CD8-positive, alpha-beta memory T cell (primary cell): ENCODE data around the gene EHBP1L1. TPM values are rescaled to one million over a fixed set of nuclear protein-coding genes. Genes with fewer than 3 reads are reported as not detected.
"Not testable (repeated sequence)": the region's sequence is repeated elsewhere in the genome, so short reads cannot be mapped to it uniquely, and the experiment has no call there.

Experiments used
- CTCF ChIA-PET: fragments of 350-600 bp; sonication (Branson Sonifier 250); formaldehyde crosslinking; loops from one replicate; lab custom pipeline; 2021; ENCODE audit warnings: antibody characterized with exemption; lab: Charles Lee
- POLR2A ChIA-PET: fragments of 350-600 bp; sonication (Branson Sonifier 250); formaldehyde crosslinking; loops from one replicate; lab custom pipeline; 2021; ENCODE audit warnings: antibody characterized with exemption; lab: Charles Lee
- DNase-seq, 5 donors: peaks; one replicate each; pipeline versions ENCODE4 v3.0.0 to v3.0.0-alpha.2; 2020 to 2022; ENCODE audit warnings: mixed read lengths in 1 of 5
- H3K27ac ChIP-seq: one replicate; pipeline ENCODE4 v1.7.0; 2013; ENCODE audit warnings: low read depth, mild to moderate bottlenecking, low read length, moderate library complexity
- H3K27me3 ChIP-seq: 2 replicates; pipeline ENCODE4 v1.7.0; 2013; ENCODE audit warnings: low read length, mild to moderate bottlenecking; ENCODE audit not compliant: insufficient read depth, poor library complexity, severe bottlenecking
- H3K36me3 ChIP-seq: 2 replicates; pipeline ENCODE4 v1.7.0; 2013; ENCODE audit warnings: mild to moderate bottlenecking, low read length, moderate library complexity; ENCODE audit not compliant: insufficient read depth
- H3K4me1 ChIP-seq: 2 replicates; pipeline ENCODE4 v1.7.0; 2013; ENCODE audit warnings: mild to moderate bottlenecking, low read length, moderate library complexity; ENCODE audit not compliant: insufficient read depth
- H3K4me3 ChIP-seq: 2 replicates; pipeline ENCODE4 v1.7.0; 2013; ENCODE audit warnings: mild to moderate bottlenecking, low read length
- H3K9me3 ChIP-seq: 2 replicates; pipeline ENCODE4 v1.7.0; 2013; ENCODE audit warnings: mild to moderate bottlenecking, low read length
- H3K27ac Mint-ChIP-seq, 8 donors: one replicate each; pipeline ENCODE4 v1.8.0; 2020 to 2021; ENCODE audit warnings: mixed read lengths in 8 of 8, mild to moderate bottlenecking in 6 of 8, inconsistent platforms in 3 of 8, moderate library complexity in 3 of 8
- H3K27me3 Mint-ChIP-seq, 2 donors: one replicate each; pipeline ENCODE4 v1.8.0; 2020 to 2021; ENCODE audit warnings: mixed read lengths in 2 of 2, mild to moderate bottlenecking in 1 of 2, moderate library complexity in 1 of 2
- H3K36me3 Mint-ChIP-seq, 3 donors: one replicate each; pipeline ENCODE4 v1.8.0; 2020 to 2021; ENCODE audit warnings: mixed read lengths in 3 of 3, inconsistent platforms in 1 of 3, mild to moderate bottlenecking in 1 of 3
- H3K4me1 Mint-ChIP-seq, 3 donors: one replicate each; pipeline ENCODE4 v1.8.0; 2020 to 2021; ENCODE audit warnings: mixed read lengths in 3 of 3, inconsistent platforms in 1 of 3, mild to moderate bottlenecking in 1 of 3
- H3K4me3 Mint-ChIP-seq, 7 donors: one replicate each; pipeline ENCODE4 v1.8.0; 2020 to 2021; ENCODE audit warnings: mixed read lengths in 7 of 7, mild to moderate bottlenecking in 6 of 7, moderate library complexity in 4 of 7, inconsistent platforms in 2 of 7
- H3K9me3 Mint-ChIP-seq, 5 donors: one replicate each; pipeline ENCODE4 v1.8.0; 2020 to 2022; ENCODE audit warnings: mixed read lengths in 5 of 5, mild to moderate bottlenecking in 3 of 5, moderate library complexity in 2 of 5, inconsistent platforms in 1 of 5
- polyA plus RNA-seq: library from polyadenylated mRNA; unstranded; fragments of 300-500 nt; fragmentation: Illumina TruSeq; gene quantifications from one replicate; pipeline ENCODE4 v1.2.3, GENCODE V29; 2021
- total RNA-seq, 2 experiments: library from RNA; stranded (reverse); gene quantifications; one replicate each; pipeline ENCODE4 v1.2.3, GENCODE V29; 2021

Gene EHBP1L1
- total and polyA plus RNA-seq, 3 experiments from 2014 or later, result 25.1 to 100 (median 97.3) TPM

DNA sequence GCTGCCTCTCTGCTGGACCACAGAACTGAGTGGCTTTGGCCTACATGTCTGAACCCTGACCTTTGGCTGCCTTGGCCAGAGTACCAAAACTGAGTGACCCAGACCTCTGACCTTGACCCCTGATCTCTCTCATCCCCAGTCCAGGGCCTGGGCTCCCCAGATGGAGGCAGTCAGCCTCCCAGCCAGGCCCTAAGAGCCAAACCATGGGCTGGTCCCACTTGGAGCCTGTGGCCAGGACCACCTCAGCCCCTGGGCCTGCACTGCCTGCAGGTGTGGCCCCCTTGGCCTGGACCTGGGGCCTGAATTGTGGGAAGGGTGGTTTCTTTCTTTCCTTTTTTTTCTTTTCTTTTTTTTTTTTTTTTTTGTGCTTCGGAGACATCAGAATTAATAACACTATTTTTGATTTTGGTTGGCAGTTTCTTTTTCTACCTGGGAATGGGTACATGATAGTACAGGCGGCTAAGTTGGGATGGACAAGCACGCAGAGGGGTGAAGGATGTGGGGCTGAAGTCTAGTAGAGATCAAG lies 61.2 kb downstream of the EHBP1L1 start:
- ChIA-PET POLR2A (interaction anchor here (0.6 to 7.3 kb wide), 12 partner anchors 10 to 220 kb away, joined by 3 to 93 read pairs (median 4); partner anchors contain the start of genes PCNX3 and RELA), CTCF (interaction anchor here (1.0 to 4.1 kb wide), 4 partner anchors 11 to 49 kb away, joined by 3 to 26 read pairs (median 4); no protein-coding TSS in a partner anchor)
- Mint-ChIP-seq H3K27ac (peak overlapping the region; percentile 92 to 100 (median 96)), H3K4me1 (peaks cover 39 to 61% (median 41%) of the 10 kb centered on the region in 3 donors), H3K36me3 (peaks cover 0 to 75% (median 6%) of the 10 kb centered on the region in 3 donors), H3K4me3 (peak overlapping the region; percentile 82 to 99 (median 95)), H3K9me3 (peaks cover 0 to 1% (median 0%) of the 10 kb centered on the region in 5 donors), H3K27me3 (peaks cover 0 to 3% of the 10 kb centered on the region in 2 donors)
- Histone ChIP-seq H3K9me3 (no peaks in the 10 kb centered on the region), H3K4me3 (no peak overlapping the region), H3K27ac (peak overlapping the region; percentile 98), H3K36me3 (peaks cover 20% of the 10 kb centered on the region), H3K4me1 (peaks cover 58% of the 10 kb centered on the region), H3K27me3 (no peaks in the 10 kb centered on the region)
- no peak for DNase-seq

DNA sequence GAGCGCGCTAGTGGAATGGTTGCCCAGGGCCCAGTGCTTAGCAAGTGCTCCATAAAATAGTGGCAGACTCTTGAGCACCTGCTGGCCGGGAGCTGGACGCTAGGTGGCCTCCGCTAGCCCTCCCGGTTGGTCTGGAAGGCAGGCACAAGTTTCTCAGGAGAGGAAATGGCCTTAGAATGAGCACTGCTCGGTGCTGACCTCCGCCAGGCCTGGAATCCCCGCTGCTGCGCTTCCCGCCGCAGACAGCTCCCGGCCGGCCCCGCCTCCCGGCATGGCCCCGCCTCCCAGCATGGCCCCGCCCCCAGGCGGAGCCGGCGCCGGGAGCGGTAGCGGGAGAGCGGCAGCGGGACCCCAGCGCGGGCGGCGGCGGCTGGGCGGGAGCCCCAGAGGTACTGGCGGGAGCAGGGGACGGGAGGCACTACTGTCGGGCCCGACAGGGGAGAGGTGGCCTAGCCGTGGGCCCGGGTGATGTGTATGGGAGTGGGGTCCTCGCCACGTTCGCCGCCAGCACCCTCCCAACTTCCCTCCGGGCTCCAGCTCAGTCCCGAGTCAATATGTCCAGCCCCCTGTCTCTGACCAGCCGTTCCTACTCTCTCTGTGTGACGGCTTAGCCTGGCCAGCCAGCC lies 62.1 kb downstream of the EHBP1L1 start, which contains the start of gene SIPA1:
SIPA1 (plus strand) TSS at position 308 of the 626 bp plus-strand sequence. CDS start 2,821 bp downstream, outside the sequence.
- H3K9me3 ChIP-seq, result no peaks in the 10 kb centered on the region
- H3K4me3 ChIP-seq, result peak within 1 kb of the TSS; percentile 81
- peak within 1 kb of the TSS; percentile 96 to 100 (median 100) for H3K27ac Mint-ChIP-seq
- peaks cover 39 to 62% (median 41%) of the 10 kb centered on the region in 3 donors for H3K4me1 Mint-ChIP-seq
- H3K9me3 Mint-ChIP-seq, result peaks cover 0 to 1% (median 0%) of the 10 kb centered on the region in 5 donors
- H3K36me3 Mint-ChIP-seq, result peaks cover 0 to 76% (median 6%) of the 10 kb centered on the region in 3 donors
- H3K36me3 ChIP-seq, result peaks cover 24% of the 10 kb centered on the region
- H3K27me3 ChIP-seq, result no peaks in the 10 kb centered on the region
- ChIA-PET POLR2A (interaction anchor here (0.7 to 7.3 kb wide), 14 partner anchors 9 to 215 kb away, joined by 3 to 93 read pairs (median 4); partner anchors contain the start of genes PCNX3 and RELA), CTCF (interaction anchor here (0.6 to 5.1 kb wide), 9 partner anchors 8 to 246 kb away, joined by 3 to 26 read pairs (median 4); partner anchors contain the start of gene KAT5)
- H3K4me1 ChIP-seq, result peaks cover 64% of the 10 kb centered on the region
- peaks cover 0 to 3% of the 10 kb centered on the region in 2 donors for H3K27me3 Mint-ChIP-seq
- peak within 1 kb of the TSS; percentile 89 to 99 (median 97) for H3K4me3 Mint-ChIP-seq
- H3K27ac ChIP-seq, result peak within 1 kb of the TSS; percentile 98
- peak; percentile 73 to 80 (median 77) for DNase-seq

DNA sequence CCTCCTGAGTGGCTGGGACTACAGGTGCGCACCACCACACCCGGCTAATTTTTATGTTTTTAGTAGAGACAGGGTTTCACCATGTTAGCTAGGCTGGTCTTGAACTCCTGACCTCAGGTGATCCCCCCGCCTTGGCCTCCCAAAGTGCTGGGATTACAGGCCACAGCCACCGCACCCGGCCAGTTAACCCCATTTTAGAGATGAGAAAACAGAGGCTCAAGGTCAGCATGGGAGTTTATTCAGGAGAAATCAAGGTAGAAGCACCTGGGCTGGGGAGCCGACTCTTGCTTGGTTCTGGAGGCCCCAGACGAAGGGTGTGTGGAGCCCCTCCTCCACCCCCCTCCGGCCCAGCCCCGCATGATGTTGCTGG lies 63.4 kb downstream of the EHBP1L1 start:
- DNase-seq, H3K9me3 ChIP-seq, H3K27me3 Mint-ChIP-seq, H3K9me3 Mint-ChIP-seq, H3K27me3 ChIP-seq: not testable (repeated sequence)
- Histone ChIP-seq H3K4me1 (peaks cover 66% of the 10 kb centered on the region), H3K27ac (peak overlapping the region; percentile 98), H3K36me3 (peaks cover 29% of the 10 kb centered on the region), H3K4me3 (peak overlapping the region; percentile 81)
- Mint-ChIP-seq H3K27ac (peak overlapping the region; percentile 96 to 100 (median 100)), H3K4me3 (peak overlapping the region; percentile 89 to 99 (median 97)), H3K4me1 (peaks cover 44 to 66% (median 45%) of the 10 kb centered on the region in 3 donors), H3K36me3 (peaks cover 0 to 80% (median 3%) of the 10 kb centered on the region in 3 donors)
- ChIA-PET POLR2A (interaction anchor here (0.5 to 7.3 kb wide), 11 partner anchors 10 to 179 kb away, joined by 3 to 93 read pairs (median 4); partner anchors contain the start of genes EHBP1L1, PCNX3 and RELA), CTCF (interaction anchor here (1.1 to 5.1 kb wide), 9 partner anchors 10 to 245 kb away, joined by 3 to 26 read pairs (median 5); partner anchors contain the start of genes KAT5 and PCNX3)

GRCh38 chr11:65639623-65640482 lies 64.0 kb downstream of the EHBP1L1 start:
- peak overlapping the region; percentile 89 to 99 (median 97) for H3K4me3 Mint-ChIP-seq
- POLR2A ChIA-PET, result interaction anchor here (0.5 to 7.3 kb wide), 10 partner anchors 9 to 251 kb away, joined by 3 to 93 read pairs (median 4); partner anchors contain the start of genes CCDC85B, PCNX3 and RELA
- H3K4me1 Mint-ChIP-seq, result peaks cover 44 to 69% (median 47%) of the 10 kb centered on the region in 3 donors
- H3K27ac ChIP-seq, result peak overlapping the region; percentile 98
- H3K9me3 ChIP-seq, result no peaks in the 10 kb centered on the region
- H3K9me3 Mint-ChIP-seq, result peaks cover 0 to 1% (median 0%) of the 10 kb centered on the region in 5 donors
- H3K4me3 ChIP-seq, result peak overlapping the region; percentile 92
- H3K27ac Mint-ChIP-seq, result peak overlapping the region; percentile 96 to 100 (median 100)
- DNase-seq, result peak; percentile 77 to 95 (median 91)
- peaks cover 26% of the 10 kb centered on the region for H3K36me3 ChIP-seq
- peaks cover 0 to 80% (median 3%) of the 10 kb centered on the region in 3 donors for H3K36me3 Mint-ChIP-seq
- CTCF ChIA-PET, result interaction anchor here (1.0 to 5.1 kb wide), 9 partner anchors 9 to 220 kb away, joined by 3 to 26 read pairs (median 5); partner anchors contain the start of gene PCNX3
- H3K27me3 ChIP-seq, result no peaks in the 10 kb centered on the region
- H3K4me1 ChIP-seq, result peaks cover 65% of the 10 kb centered on the region
- H3K27me3 Mint-ChIP-seq, result peaks cover 0 to 5% of the 10 kb centered on the region in 2 donors

- H3K36me3 ChIP-seq, result peaks cover 27% of the 10 kb centered on the region
Measured at GRCh38 chr11:65640483-65641296, 64.8 kb downstream of the EHBP1L1 start.

GRCh38 chr11:65641297-65642013 lies 65.6 kb downstream of the EHBP1L1 start:
- peak overlapping the region; percentile 43 for H3K27ac ChIP-seq
- peaks cover 0 to 80% (median 3%) of the 10 kb centered on the region in 3 donors for H3K36me3 Mint-ChIP-seq
- peak overlapping the region; percentile 71 to 99 (median 95) for H3K4me3 Mint-ChIP-seq
- peaks cover 44 to 67% (median 48%) of the 10 kb centered on the region in 3 donors for H3K4me1 Mint-ChIP-seq
- peaks cover 65% of the 10 kb centered on the region for H3K4me1 ChIP-seq
- H3K4me3 ChIP-seq, result peak overlapping the region; percentile 92
- peaks cover 30% of the 10 kb centered on the region for H3K36me3 ChIP-seq
- CTCF ChIA-PET, result interaction anchor here (1.3 to 5.1 kb wide), 5 partner anchors 11 to 64 kb away, joined by 3 to 26 read pairs (median 7); no protein-coding TSS in a partner anchor
- no peaks in the 10 kb centered on the region for H3K9me3 ChIP-seq
- peaks cover 0 to 5% of the 10 kb centered on the region in 2 donors for H3K27me3 Mint-ChIP-seq
- peaks cover 0 to 1% (median 0%) of the 10 kb centered on the region in 5 donors for H3K9me3 Mint-ChIP-seq
- POLR2A ChIA-PET, result interaction anchor here (0.8 to 7.3 kb wide), 3 partner anchors 11 to 21 kb away, joined by 3 to 93 read pairs (median 32); partner anchors contain the start of gene RELA
- H3K27ac Mint-ChIP-seq, result peak overlapping the region; percentile 83 to 100 (median 94)
- no peaks in the 10 kb centered on the region for H3K27me3 ChIP-seq
- DNase-seq, result no peak

More at GRCh38 chr11:65640483-65641296, 64.8 kb downstream of the EHBP1L1 start:
- H3K27me3 Mint-ChIP-seq, result peaks cover 0 to 5% of the 10 kb centered on the region in 2 donors
- Histone ChIP-seq H3K9me3 (no peaks in the 10 kb centered on the region), H3K27me3 (no peaks in the 10 kb centered on the region), H3K4me3 (peak overlapping the region; percentile 92), H3K27ac (peak overlapping the region; percentile 98), H3K4me1 (peaks cover 65% of the 10 kb centered on the region)
- peak in 4 of 5 donors; percentile 43 to 71 (median 56) for DNase-seq
- peaks cover 44 to 67% (median 48%) of the 10 kb centered on the region in 3 donors for H3K4me1 Mint-ChIP-seq
- ChIA-PET POLR2A (interaction anchor here (0.6 to 7.3 kb wide), 5 partner anchors 11 to 250 kb away, joined by 3 to 93 read pairs (median 28); partner anchors contain the start of genes CCDC85B, PCNX3 and RELA), CTCF (interaction anchor here (1.0 to 5.1 kb wide), 6 partner anchors 8 to 219 kb away, joined by 3 to 26 read pairs (median 4); no protein-coding TSS in a partner anchor)
- peaks cover 0 to 79% (median 3%) of the 10 kb centered on the region in 3 donors for H3K36me3 Mint-ChIP-seq
- peaks cover 0 to 1% (median 0%) of the 10 kb centered on the region in 5 donors for H3K9me3 Mint-ChIP-seq
- H3K27ac Mint-ChIP-seq, result peak overlapping the region; percentile 96 to 100 (median 100)
- H3K4me3 Mint-ChIP-seq, result peak overlapping the region; percentile 89 to 99 (median 97)
